Sigmoid colon (tissue), 4 donors: Measurements from ENCODE around the gene MSANTD2.

Experiments used
- POLR2AphosphoS5 ChIP-seq, 4 donors: sonication (generic); formaldehyde crosslinking; IDR thresholded peaks; one replicate each; pipeline ENCODE4 v1.6.1; 2017; ENCODE audit warnings: antibody characterized with exemption in 4 of 4
- TF ChIP-seq, protein P1 (sequence below), 4 experiments: fragments of 450-650 bp in 3 of 4; fragments of 200-600 bp in 1 of 4; IDR thresholded peaks; one replicate each; pipeline ENCODE4 v1.5.1; 2016 to 2019; ENCODE audit warnings: antibody characterized with exemption in 4 of 4, mild to moderate bottlenecking in 3 of 4, moderate library complexity in 2 of 4

GRCh38 chr11:124760205-124760652 is 40.0 kb downstream of the MSANTD2 start:
- TF ChIP-seq, protein P1, sequence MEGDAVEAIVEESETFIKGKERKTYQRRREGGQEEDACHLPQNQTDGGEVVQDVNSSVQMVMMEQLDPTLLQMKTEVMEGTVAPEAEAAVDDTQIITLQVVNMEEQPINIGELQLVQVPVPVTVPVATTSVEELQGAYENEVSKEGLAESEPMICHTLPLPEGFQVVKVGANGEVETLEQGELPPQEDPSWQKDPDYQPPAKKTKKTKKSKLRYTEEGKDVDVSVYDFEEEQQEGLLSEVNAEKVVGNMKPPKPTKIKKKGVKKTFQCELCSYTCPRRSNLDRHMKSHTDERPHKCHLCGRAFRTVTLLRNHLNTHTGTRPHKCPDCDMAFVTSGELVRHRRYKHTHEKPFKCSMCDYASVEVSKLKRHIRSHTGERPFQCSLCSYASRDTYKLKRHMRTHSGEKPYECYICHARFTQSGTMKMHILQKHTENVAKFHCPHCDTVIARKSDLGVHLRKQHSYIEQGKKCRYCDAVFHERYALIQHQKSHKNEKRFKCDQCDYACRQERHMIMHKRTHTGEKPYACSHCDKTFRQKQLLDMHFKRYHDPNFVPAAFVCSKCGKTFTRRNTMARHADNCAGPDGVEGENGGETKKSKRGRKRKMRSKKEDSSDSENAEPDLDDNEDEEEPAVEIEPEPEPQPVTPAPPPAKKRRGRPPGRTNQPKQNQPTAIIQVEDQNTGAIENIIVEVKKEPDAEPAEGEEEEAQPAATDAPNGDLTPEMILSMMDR (IDR thresholded peaks at IDR 0.05): no peak
- no peak for TF ChIP-seq POLR2AphosphoS5 (IDR thresholded peaks at IDR 0.05)
